HepG2 (cell line): ENCODE data around the gene FAM53B.

Source experiments
- CTCF ChIP-seq: sonication (generic); formaldehyde crosslinking; IDR thresholded peaks from 2 replicates; pipeline ENCODE4 v1.5.0; 2020; ENCODE audit warnings: mild to moderate bottlenecking, missing genetic modification reagents, moderate library complexity
- NR2F6 ChIP-seq, 2 experiments: IDR thresholded peaks; 2 replicates each; pipeline ENCODE4 v1.6.1; 2016; ENCODE audit warnings: antibody characterized with exemption in 1 of 2, mild to moderate bottlenecking in 1 of 2
- PHF21A ChIP-seq: sonication (generic); formaldehyde crosslinking; IDR thresholded peaks from 2 replicates; pipeline ENCODE4 v1.5.0; 2020; ENCODE audit warnings: mild to moderate bottlenecking, missing genetic modification reagents
- POLR2A ChIP-seq, 2 experiments: IDR thresholded peaks; 2 replicates each; pipeline ENCODE4 v1.6.1; 2011; ENCODE audit warnings: low read depth in 2 of 2, low read length in 2 of 2, mild to moderate bottlenecking in 1 of 2, moderate library complexity in 1 of 2; ENCODE audit not compliant: insufficient read depth in 1 of 2
- TBX3 ChIP-seq: fragments of 450-650 bp; IDR thresholded peaks from 2 replicates; pipeline ENCODE4 v1.6.1; 2017; ENCODE audit warnings: antibody characterized with exemption, mild to moderate bottlenecking, inconsistent platforms, borderline replicate concordance
- ZFP36 ChIP-seq: fragments of 150-350 bp; IDR thresholded peaks from 2 replicates; pipeline ENCODE4 v1.6.1; 2018; ENCODE audit warnings: borderline replicate concordance, low read length, low read depth; ENCODE audit not compliant: partially characterized antibody
- ZNF207 ChIP-seq: fragments of 450-650 bp; IDR thresholded peaks from 2 replicates; pipeline ENCODE4 v1.6.1; 2016; ENCODE audit warnings: antibody characterized with exemption, borderline replicate concordance
- ZNF737 ChIP-seq: sonication (generic); formaldehyde crosslinking; IDR thresholded peaks from 2 replicates; pipeline ENCODE4 v1.5.0; 2020; ENCODE audit warnings: missing genetic modification reagents, mild to moderate bottlenecking, borderline replicate concordance

GRCh38 chr10:124707144-124707467, 37.1 kb downstream of the FAM53B start:
- no peak for TF ChIP-seq PHF21A (CRISPR knock-in tag)
- TF ChIP-seq POLR2A (IDR thresholded peaks at IDR 0.05; ENCODE audit: insufficient read depth in 1 of 2, low read depth in 2 of 2, low read length in 2 of 2) = no peak
- no peak for TF ChIP-seq NR2F6 (IDR thresholded peaks at IDR 0.05)
- TF ChIP-seq NR2F6 (CRISPR knock-in tag; IDR thresholded peaks at IDR 0.05) = no peak
- no peak for TF ChIP-seq ZNF207
- TF ChIP-seq TBX3 = no peak
- TF ChIP-seq CTCF (CRISPR knock-in tag) = no peak
- no peak for TF ChIP-seq ZNF737
- no peak for TF ChIP-seq ZFP36
